Calu3 (cell line): Measurements from ENCODE around the gene SKOR1. TPM values are rescaled to one million over a fixed set of nuclear protein-coding genes. Genes with fewer than 3 reads are reported as not detected.

Experiments used
- BruUV-seq: library from RNA; stranded (reverse); fragments of 400-500 nt; replicated peaks from 2 replicates; lab custom pipeline; 2021; lab: Mats Ljungman, UMichigan
- CTCF ChIA-PET: fragments of 300-600 bp; sonication (Branson Sonifier 250); formaldehyde crosslinking; loops from one replicate; lab custom pipeline; 2022; ENCODE audit warnings: antibody characterized with exemption; lab: Charles Lee
- DNase-seq: peaks from one replicate; pipeline ENCODE4 v3.0.0; 2022
- H3K27ac Mint-ChIP-seq: one replicate; pipeline ENCODE4 v1.8.0; 2022; ENCODE audit warnings: mixed read lengths; ENCODE audit not compliant: unreplicated experiment
- H3K27me3 Mint-ChIP-seq: one replicate; pipeline ENCODE4 v1.8.0; 2022; ENCODE audit warnings: mixed read lengths; ENCODE audit not compliant: unreplicated experiment
- H3K36me3 Mint-ChIP-seq: one replicate; pipeline ENCODE4 v1.8.0; 2022; ENCODE audit warnings: mild to moderate bottlenecking, moderate library complexity, mixed read lengths; ENCODE audit not compliant: insufficient read depth, unreplicated experiment
- H3K4me1 Mint-ChIP-seq: one replicate; pipeline ENCODE4 v1.8.0; 2022; ENCODE audit warnings: mild to moderate bottlenecking, low read depth, mixed read lengths; ENCODE audit not compliant: unreplicated experiment
- H3K4me3 Mint-ChIP-seq: one replicate; pipeline ENCODE4 v1.8.0; 2022; ENCODE audit warnings: mild to moderate bottlenecking, low read depth, moderate library complexity, mixed read lengths; ENCODE audit not compliant: unreplicated experiment
- H3K9me3 Mint-ChIP-seq: one replicate; pipeline ENCODE4 v1.8.0; 2022; ENCODE audit warnings: low read depth, mixed read lengths; ENCODE audit not compliant: unreplicated experiment
- intact Hi-C: fragments of 100-400 bp; cut with micrococcal nuclease; formaldehyde crosslinking; loops from one replicate; pipeline ENCODE4 v1.10.0; 2022; ENCODE audit not compliant: unreplicated experiment
- total RNA-seq: library from RNA; stranded (reverse); gene quantifications from 2 replicates; pipeline ENCODE4 v1.2.3, GENCODE V29; 2022
- TF ChIP-seq, protein P1 (sequence below): fragments of 200-600 bp; IDR thresholded peaks from one replicate; pipeline ENCODE4 v1.8.0; 2022; ENCODE audit warnings: antibody characterized with exemption; ENCODE audit not compliant: unreplicated experiment

The SKOR1 gene
- total RNA-seq, 1 experiment from 2014 or later, result 0.17 TPM

DNA sequence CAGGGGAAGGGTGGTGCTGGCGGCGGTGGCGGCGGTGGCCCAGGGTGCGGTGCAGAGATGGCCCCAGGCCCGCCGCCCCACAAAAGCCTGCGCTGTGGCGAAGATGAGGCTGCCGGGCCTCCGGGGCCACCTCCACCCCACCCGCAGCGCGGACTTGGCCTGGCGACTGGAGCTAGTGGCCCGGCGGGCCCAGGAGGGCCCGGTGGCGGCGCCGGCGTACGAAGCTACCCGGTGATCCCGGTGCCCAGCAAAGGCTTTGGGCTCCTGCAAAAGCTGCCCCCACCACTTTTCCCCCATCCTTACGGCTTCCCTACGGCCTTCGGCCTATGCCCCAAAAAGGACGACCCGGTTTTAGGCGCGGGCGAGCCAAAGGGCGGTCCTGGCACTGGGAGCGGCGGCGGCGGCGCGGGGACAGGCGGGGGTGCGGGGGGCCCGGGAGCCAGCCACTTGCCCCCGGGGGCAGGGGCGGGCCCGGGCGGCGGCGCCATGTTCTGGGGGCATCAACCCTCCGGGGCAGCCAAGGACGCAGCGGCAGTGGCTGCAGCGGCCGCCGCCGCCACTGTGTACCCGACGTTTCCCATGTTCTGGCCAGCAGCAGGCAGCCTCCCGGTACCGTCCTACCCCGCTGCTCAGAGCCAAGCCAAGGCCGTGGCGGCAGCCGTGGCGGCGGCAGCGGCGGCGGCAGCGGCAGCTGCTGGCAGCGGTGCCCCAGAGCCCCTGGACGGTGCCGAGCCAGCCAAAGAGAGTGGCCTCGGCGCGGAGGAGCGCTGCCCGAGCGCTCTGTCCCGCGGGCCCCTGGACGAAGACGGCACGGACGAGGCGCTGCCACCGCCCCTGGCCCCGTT lies 1.6 kb downstream of the SKOR1 start:
- Mint-ChIP-seq H3K27ac (no peak overlapping the region), H3K36me3 (peaks cover 15% of the 10 kb centered on the region), H3K4me3 (no peak overlapping the region), H3K27me3 (peaks cover 90% of the 10 kb centered on the region), H3K4me1 (peaks cover 13% of the 10 kb centered on the region), H3K9me3 (peaks cover 2% of the 10 kb centered on the region)
- no TSS peak for BruUV-seq
- intact Hi-C loops, result no loop called here
- CTCF ChIA-PET, result no interaction called here
- TF ChIP-seq, protein P1, sequence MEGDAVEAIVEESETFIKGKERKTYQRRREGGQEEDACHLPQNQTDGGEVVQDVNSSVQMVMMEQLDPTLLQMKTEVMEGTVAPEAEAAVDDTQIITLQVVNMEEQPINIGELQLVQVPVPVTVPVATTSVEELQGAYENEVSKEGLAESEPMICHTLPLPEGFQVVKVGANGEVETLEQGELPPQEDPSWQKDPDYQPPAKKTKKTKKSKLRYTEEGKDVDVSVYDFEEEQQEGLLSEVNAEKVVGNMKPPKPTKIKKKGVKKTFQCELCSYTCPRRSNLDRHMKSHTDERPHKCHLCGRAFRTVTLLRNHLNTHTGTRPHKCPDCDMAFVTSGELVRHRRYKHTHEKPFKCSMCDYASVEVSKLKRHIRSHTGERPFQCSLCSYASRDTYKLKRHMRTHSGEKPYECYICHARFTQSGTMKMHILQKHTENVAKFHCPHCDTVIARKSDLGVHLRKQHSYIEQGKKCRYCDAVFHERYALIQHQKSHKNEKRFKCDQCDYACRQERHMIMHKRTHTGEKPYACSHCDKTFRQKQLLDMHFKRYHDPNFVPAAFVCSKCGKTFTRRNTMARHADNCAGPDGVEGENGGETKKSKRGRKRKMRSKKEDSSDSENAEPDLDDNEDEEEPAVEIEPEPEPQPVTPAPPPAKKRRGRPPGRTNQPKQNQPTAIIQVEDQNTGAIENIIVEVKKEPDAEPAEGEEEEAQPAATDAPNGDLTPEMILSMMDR, result no peak
- DNase-seq, result no peak

DNA sequence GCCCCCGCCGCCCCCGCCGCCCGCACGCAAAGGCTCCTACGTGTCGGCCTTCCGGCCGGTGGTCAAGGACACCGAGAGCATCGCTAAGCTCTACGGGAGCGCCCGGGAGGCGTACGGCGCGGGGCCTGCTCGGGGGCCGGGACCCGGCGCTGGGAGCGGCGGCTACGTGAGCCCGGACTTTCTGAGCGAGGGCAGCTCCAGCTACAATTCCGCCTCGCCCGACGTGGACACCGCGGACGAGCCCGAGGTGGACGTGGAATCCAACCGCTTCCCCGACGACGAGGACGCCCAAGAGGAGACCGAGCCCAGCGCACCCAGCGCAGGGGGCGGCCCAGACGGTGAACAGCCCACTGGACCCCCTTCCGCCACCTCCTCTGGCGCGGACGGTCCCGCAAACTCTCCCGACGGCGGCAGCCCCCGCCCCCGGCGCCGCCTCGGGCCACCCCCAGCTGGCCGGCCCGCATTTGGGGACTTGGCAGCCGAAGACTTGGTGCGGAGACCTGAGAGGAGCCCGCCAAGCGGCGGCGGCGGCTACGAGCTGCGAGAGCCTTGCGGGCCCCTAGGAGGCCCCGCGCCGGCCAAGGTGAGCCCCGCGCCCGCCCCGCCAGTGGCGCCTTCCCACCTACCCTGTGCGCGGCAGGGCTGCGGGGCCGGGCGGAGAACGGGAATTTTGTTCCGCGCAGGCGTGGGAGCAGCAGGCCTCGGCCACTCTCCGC lies 2.4 kb downstream of the SKOR1 start:
- DNase-seq, result no peak
- Mint-ChIP-seq H3K4me1 (peaks cover 14% of the 10 kb centered on the region), H3K36me3 (peaks cover 11% of the 10 kb centered on the region), H3K27me3 (peaks cover 87% of the 10 kb centered on the region), H3K9me3 (peaks cover 2% of the 10 kb centered on the region), H3K27ac (no peak overlapping the region), H3K4me3 (peak overlapping the region; percentile 17)
- no TSS peak for BruUV-seq
- TF ChIP-seq, protein P1, result no peak
- CTCF ChIA-PET, result no interaction called here
- intact Hi-C loops, result no loop called here

DNA sequence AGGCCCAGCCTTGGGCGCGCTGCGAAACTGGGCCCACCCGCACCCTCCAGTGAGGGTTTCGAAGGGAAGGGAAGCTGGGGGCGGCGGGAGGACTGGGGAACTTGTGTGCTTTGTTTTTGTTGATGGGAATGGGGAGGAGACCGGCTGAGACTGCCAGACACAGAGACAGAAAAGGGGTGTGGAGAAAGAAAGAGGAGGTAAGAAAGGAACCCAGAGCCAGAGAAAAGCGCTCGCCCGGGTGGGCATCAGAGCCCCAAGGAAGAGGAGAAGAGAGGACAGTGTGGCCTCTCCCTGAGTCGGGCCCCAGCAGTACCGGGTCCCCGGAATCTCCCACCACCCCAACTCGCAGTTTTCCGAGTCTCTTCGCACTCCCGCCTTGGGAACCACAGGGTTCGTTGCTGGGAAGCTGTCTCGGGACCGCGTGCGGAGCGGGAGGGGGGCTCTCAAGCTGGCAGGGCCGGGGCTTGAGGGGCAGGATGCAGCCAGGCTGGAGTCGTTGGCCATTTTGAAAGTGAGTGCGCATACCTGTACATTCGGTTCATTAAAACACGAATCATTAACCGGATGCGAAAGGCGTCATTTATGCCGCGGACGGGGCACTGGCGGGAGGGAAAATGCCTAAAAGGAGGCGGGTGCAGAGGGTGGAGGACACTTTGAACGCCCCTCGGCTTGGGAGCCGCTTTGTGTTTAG lies 3.1 kb downstream of the SKOR1 start:
- Mint-ChIP-seq H3K4me3 (peak overlapping the region; percentile 17), H3K36me3 (peaks cover 5% of the 10 kb centered on the region), H3K27ac (no peak overlapping the region), H3K4me1 (peaks cover 18% of the 10 kb centered on the region), H3K9me3 (peaks cover 2% of the 10 kb centered on the region), H3K27me3 (peaks cover 87% of the 10 kb centered on the region)
- TF ChIP-seq, protein P1, result no peak
- intact Hi-C loops, result no loop called here
- no peak for DNase-seq
- CTCF ChIA-PET, result no interaction called here
- BruUV-seq, result no TSS peak

DNA sequence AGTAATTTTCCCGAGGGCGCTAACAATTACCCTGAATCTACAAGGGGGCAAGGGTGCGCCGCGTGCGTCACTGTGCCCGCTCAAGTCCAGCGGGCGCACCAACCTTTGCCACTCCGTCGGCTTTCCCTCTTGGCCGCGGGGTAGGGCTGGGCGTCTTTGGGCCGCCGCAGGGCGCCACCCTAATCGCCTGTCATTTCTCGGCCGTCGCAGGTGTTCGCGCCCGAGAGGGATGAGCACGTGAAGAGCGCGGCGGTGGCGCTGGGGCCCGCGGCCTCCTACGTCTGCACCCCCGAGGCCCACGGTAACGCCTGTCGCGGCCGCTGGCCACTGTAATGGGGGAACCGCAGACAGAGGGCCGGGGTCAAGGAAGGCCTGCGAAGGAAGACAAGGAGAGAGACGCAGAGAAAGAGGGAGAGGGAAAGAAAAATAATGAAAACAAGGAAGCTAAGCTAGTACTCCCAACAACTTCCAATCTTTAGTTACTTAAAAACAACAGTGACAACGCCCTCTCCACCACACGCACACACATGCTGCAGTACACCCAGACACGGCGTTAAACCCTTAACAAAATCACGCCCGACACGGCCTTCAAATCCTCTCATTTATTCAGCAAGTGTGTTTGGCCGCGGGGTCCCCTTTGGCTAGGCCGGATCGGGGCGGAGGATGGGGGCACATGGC lies 3.8 kb downstream of the SKOR1 start:
- TF ChIP-seq, protein P1, result no peak
- intact Hi-C loops, result no loop called here
- Mint-ChIP-seq H3K4me3 (no peak overlapping the region), H3K27me3 (peaks cover 87% of the 10 kb centered on the region), H3K36me3 (no peaks in the 10 kb centered on the region), H3K27ac (no peak overlapping the region), H3K9me3 (peaks cover 2% of the 10 kb centered on the region), H3K4me1 (peaks cover 17% of the 10 kb centered on the region)
- BruUV-seq, result no TSS peak
- CTCF ChIA-PET, result no interaction called here
- DNase-seq, result no peak
